Spleen (tissue), 7 donors: Measurements from ENCODE around the gene NUP43.

Experiments
- POLR2A ChIP-seq, 3 donors: fragments of 450-650 bp; IDR thresholded peaks; one replicate each; pipeline ENCODE4 v1.5.1; 2017; ENCODE audit warnings: antibody characterized with exemption in 3 of 3, mild to moderate bottlenecking in 1 of 3
- POLR2AphosphoS5 ChIP-seq, 3 donors: sonication (generic); formaldehyde crosslinking; IDR thresholded peaks; one replicate each; pipeline ENCODE4 v1.5.1; 2017; ENCODE audit warnings: antibody characterized with exemption in 3 of 3
- TF ChIP-seq, protein P1 (sequence below), 11 experiments: fragments of 200-600 bp in 7 of 11; fragments of 450-650 bp in 4 of 11; sonication (generic) in 4 of 11; IDR thresholded peaks in 8 of 11; conservative IDR thresholded peaks in 3 of 11; 1 replicate in 7 of 11; 2 replicates in 4 of 11; pipeline versions ENCODE4 v1.4.0 to v1.8.0; 2016 to 2021; ENCODE audit warnings: antibody characterized with exemption in 11 of 11, inconsistent platforms in 4 of 11, mild to moderate bottlenecking in 1 of 11
- donor health status: DM: no; HTN: no; CAD: no; lungs with moderate emphysema.
- donor health status: DM: no; HTN: no; CAD: no.
- donor health status: DM: no; HTN: no; CAD: no.

DNA sequence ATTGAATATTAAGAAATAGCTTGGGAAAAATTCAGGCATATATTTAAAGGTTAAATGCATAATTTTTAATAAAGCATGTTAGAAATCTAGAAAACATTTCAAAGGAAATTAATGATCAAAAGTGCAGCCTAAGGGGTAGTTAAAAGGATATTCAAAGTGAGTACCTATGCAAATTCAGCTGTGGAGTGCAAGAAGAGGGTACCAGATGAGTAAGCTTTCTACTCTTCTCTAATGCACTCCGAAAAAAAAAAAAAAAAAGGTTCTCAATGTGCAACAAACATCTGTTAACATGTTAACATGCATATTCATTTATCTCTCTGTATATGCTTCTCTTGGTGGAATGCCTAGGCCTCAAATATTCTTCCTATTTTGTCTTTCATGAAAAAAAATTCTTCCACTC, 65.8 kb downstream of the NUP43 start:
- TF ChIP-seq, protein P1, sequence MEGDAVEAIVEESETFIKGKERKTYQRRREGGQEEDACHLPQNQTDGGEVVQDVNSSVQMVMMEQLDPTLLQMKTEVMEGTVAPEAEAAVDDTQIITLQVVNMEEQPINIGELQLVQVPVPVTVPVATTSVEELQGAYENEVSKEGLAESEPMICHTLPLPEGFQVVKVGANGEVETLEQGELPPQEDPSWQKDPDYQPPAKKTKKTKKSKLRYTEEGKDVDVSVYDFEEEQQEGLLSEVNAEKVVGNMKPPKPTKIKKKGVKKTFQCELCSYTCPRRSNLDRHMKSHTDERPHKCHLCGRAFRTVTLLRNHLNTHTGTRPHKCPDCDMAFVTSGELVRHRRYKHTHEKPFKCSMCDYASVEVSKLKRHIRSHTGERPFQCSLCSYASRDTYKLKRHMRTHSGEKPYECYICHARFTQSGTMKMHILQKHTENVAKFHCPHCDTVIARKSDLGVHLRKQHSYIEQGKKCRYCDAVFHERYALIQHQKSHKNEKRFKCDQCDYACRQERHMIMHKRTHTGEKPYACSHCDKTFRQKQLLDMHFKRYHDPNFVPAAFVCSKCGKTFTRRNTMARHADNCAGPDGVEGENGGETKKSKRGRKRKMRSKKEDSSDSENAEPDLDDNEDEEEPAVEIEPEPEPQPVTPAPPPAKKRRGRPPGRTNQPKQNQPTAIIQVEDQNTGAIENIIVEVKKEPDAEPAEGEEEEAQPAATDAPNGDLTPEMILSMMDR (IDR thresholded peaks at IDR 0.05 in 8 of 11, conservative IDR thresholded peaks at IDR 0.05 in 3 of 11), result no peak
- TF ChIP-seq POLR2AphosphoS5 (IDR thresholded peaks at IDR 0.05), result no peak
- no peak for TF ChIP-seq POLR2A (IDR thresholded peaks at IDR 0.05)
